ENCODE measurements around the gene HSPB7.
"Not testable (repeated sequence)": the region's sequence is repeated elsewhere in the genome, so short reads cannot be mapped to it uniquely, and the experiment has no call there.

The HSPB7 gene

GRCh38 chr1:16057314-16057915 is 39.6 kb upstream of the HSPB7 start:
- not testable (repeated sequence) for H3K4me2 ChIP-seq (ENCODE audit: low read depth, low read length, poor library complexity, severe bottlenecking); H3F3A ChIP-seq (ENCODE audit: low read depth); H3K36me3 ChIP-seq (ENCODE audit: insufficient read depth, low read length); H3K4me3 ChIP-seq (ENCODE audit: low read length, poor library complexity, severe bottlenecking); H3K27me3 ChIP-seq (ENCODE audit: insufficient read depth, low read length, poor library complexity, severe bottlenecking); H3K79me2 ChIP-seq (ENCODE audit: insufficient read depth, low read length); H4K20me1 ChIP-seq (ENCODE audit: insufficient read depth, low read length, poor library complexity, severe bottlenecking); H3K9ac ChIP-seq (ENCODE audit: low read depth, low read length, poor library complexity, severe bottlenecking); H3K9me2 ChIP-seq (replicated peaks; ENCODE audit: low read depth, low read length); H3K9me3 ChIP-seq (ENCODE audit: insufficient read depth, low read depth, low read length); H2AFZ ChIP-seq (ENCODE audit: low read length)
- peaks cover 15% of the 10 kb centered on the region for H3K4me1 ChIP-seq (ENCODE audit: insufficient read depth, low read length, poor library complexity, severe bottlenecking)

- not testable (repeated sequence) for H3K27me3 ChIP-seq (ENCODE audit: insufficient read depth, low read length, poor library complexity, severe bottlenecking); H4K20me1 ChIP-seq (ENCODE audit: insufficient read depth, low read length, poor library complexity, severe bottlenecking); H3F3A ChIP-seq (ENCODE audit: low read depth); H3K9me2 ChIP-seq (replicated peaks; ENCODE audit: low read depth, low read length); H3K9me3 ChIP-seq (ENCODE audit: insufficient read depth, low read depth, low read length); H3K4me3 ChIP-seq (ENCODE audit: low read length, poor library complexity, severe bottlenecking); H3K36me3 ChIP-seq (ENCODE audit: insufficient read depth, low read length); H3K4me2 ChIP-seq (ENCODE audit: low read depth, low read length, poor library complexity, severe bottlenecking); H2AFZ ChIP-seq (ENCODE audit: low read length); H3K79me2 ChIP-seq (ENCODE audit: insufficient read depth, low read length); H3K9ac ChIP-seq (ENCODE audit: low read depth, low read length, poor library complexity, severe bottlenecking)
- peaks cover 15% of the 10 kb centered on the region for H3K4me1 ChIP-seq (ENCODE audit: insufficient read depth, low read length, poor library complexity, severe bottlenecking)
Measured at GRCh38 chr1:16056521-16056912, 38.7 kb upstream of the HSPB7 start.

- H3K4me1 ChIP-seq (ENCODE audit: insufficient read depth, low read length, poor library complexity, severe bottlenecking): peaks cover 15% of the 10 kb centered on the region
- H3K4me3 ChIP-seq (ENCODE audit: low read length, poor library complexity, severe bottlenecking): no peak overlapping the region
- peak overlapping the region; percentile 84 for H2AFZ ChIP-seq (ENCODE audit: low read length)
- H3K79me2 ChIP-seq (ENCODE audit: insufficient read depth, low read length): no peaks in the 10 kb centered on the region
- H4K20me1 ChIP-seq (ENCODE audit: insufficient read depth, low read length, poor library complexity, severe bottlenecking): no peaks in the 10 kb centered on the region
- H3K9me3 ChIP-seq (ENCODE audit: insufficient read depth, low read depth, low read length): no peaks in the 10 kb centered on the region
- H3K27me3 ChIP-seq (ENCODE audit: insufficient read depth, low read length, poor library complexity, severe bottlenecking): no peaks in the 10 kb centered on the region
- H3F3A ChIP-seq (ENCODE audit: low read depth): no peaks in the 10 kb centered on the region
- H3K9ac ChIP-seq (ENCODE audit: low read depth, low read length, poor library complexity, severe bottlenecking): no peak overlapping the region
- TF ChIP-seq CTCF (conservative IDR thresholded peaks at IDR 0.05; ENCODE audit: low read length) (peak; percentile 86), EZH2phosphoT487 (IDR thresholded peaks at IDR 0.05; ENCODE audit: borderline replicate concordance) (no peak)
- no peak overlapping the region for H3K4me2 ChIP-seq (ENCODE audit: low read depth, low read length, poor library complexity, severe bottlenecking)
- no peaks in the 10 kb centered on the region for H3K36me3 ChIP-seq (ENCODE audit: insufficient read depth, low read length)
- no peaks in the 10 kb centered on the region for H3K9me2 ChIP-seq (replicated peaks; ENCODE audit: low read depth, low read length)
Measured at GRCh38 chr1:16055613-16056520, 38.0 kb upstream of the HSPB7 start.

- Histone ChIP-seq H3K9ac (ENCODE audit: low read depth, low read length, poor library complexity, severe bottlenecking) (no peak overlapping the region), H3K4me1 (ENCODE audit: insufficient read depth, low read length, poor library complexity, severe bottlenecking) (peaks cover 15% of the 10 kb centered on the region), H3K36me3 (ENCODE audit: insufficient read depth, low read length) (no peaks in the 10 kb centered on the region), H3K4me3 (ENCODE audit: low read length, poor library complexity, severe bottlenecking) (no peak overlapping the region), H3K9me3 (ENCODE audit: insufficient read depth, low read depth, low read length) (no peaks in the 10 kb centered on the region), H4K20me1 (ENCODE audit: insufficient read depth, low read length, poor library complexity, severe bottlenecking) (no peaks in the 10 kb centered on the region), H3K27me3 (ENCODE audit: insufficient read depth, low read length, poor library complexity, severe bottlenecking) (no peaks in the 10 kb centered on the region), H3K4me2 (ENCODE audit: low read depth, low read length, poor library complexity, severe bottlenecking) (peak overlapping the region; percentile 3), H3F3A (ENCODE audit: low read depth) (no peaks in the 10 kb centered on the region), H2AFZ (ENCODE audit: low read length) (no peak overlapping the region), H3K79me2 (ENCODE audit: insufficient read depth, low read length) (no peaks in the 10 kb centered on the region), H3K9me2 (replicated peaks; ENCODE audit: low read depth, low read length) (no peaks in the 10 kb centered on the region)
- no peak for TF ChIP-seq CTCF (conservative IDR thresholded peaks at IDR 0.05; ENCODE audit: low read length)
- no peak for TF ChIP-seq EZH2phosphoT487 (IDR thresholded peaks at IDR 0.05; ENCODE audit: borderline replicate concordance)
Measured at GRCh38 chr1:16054598-16055540, 37.0 kb upstream of the HSPB7 start.

Measured in Loucy (cell line).